Erythroblast (primary cell): Measurements from ENCODE around the gene GCG.

Source experiments
- GATA1 ChIP-seq: IDR thresholded peaks from 2 replicates; pipeline ENCODE4 v1.6.1; 2011; ENCODE audit warnings: low read depth, mild to moderate bottlenecking, control low read depth, low read length, moderate library complexity
- POLR2A ChIP-seq: IDR thresholded peaks from 2 replicates; pipeline ENCODE4 v1.6.1; 2011; ENCODE audit warnings: mild to moderate bottlenecking, low read length

DNA sequence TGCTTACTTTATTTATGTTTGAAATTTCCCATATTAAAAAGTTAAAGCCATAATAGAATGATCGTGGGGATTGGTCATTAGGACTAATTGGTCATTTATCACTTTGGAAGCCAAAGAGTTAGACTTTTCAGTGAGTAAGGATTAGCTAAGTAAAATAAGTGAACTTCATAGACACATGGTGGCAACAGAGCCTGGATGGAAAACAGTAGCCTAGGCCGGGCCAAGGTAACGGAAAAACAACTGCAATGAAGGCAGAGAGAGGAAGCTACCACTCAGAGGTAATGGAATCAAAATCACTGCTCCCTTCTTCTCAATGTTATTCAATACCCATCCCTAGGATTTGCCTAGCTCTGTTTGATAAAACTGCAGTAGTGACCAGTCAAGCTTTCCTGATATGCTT lies 4.1 kb upstream of the GCG start:
- TF ChIP-seq POLR2A (no peak), GATA1 (no peak)
